Measurements from ENCODE around the gene RELCH. TPM values are rescaled to one million over a fixed set of nuclear protein-coding genes. Genes with fewer than 3 reads are reported as not detected.

The RELCH gene
- total RNA-seq, 2 donors from 2014 or later = 11.1 to 16.7 TPM

DNA sequence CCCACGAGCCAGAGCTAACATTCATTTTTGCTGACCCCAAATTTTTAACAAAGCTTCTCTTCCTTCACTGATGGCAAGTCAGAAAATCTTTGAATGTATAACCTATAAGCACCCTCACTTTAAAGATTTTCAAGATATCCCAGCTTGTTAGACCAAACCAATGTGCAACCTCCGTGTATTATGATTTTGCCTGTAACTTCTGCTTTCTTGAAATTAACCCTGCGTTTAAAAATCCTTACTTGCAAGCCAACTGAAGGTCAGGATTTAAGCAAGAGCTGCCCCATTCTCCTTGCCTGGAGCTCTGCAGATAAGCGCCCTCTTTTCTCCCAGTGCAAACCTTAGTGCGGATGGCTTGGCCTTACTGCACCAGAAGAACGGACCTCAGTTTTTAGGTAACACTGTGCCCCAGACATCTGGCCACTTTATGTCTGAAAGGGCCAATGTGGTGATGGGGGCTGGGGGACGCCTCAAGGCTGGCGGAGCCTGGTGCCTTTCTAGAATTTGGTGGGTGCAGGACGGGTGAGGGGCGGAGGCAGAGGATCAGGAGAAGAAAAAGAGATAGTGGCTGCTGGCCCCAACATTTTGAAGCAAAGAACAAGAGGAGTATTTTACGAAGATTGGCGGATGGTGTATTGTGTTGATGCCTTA is 137.2 kb downstream of the RELCH start:
- peak overlapping the region in 1 of 2 donors; percentile 50 for H3K4me3 ChIP-seq
- TF ChIP-seq, protein P1, sequence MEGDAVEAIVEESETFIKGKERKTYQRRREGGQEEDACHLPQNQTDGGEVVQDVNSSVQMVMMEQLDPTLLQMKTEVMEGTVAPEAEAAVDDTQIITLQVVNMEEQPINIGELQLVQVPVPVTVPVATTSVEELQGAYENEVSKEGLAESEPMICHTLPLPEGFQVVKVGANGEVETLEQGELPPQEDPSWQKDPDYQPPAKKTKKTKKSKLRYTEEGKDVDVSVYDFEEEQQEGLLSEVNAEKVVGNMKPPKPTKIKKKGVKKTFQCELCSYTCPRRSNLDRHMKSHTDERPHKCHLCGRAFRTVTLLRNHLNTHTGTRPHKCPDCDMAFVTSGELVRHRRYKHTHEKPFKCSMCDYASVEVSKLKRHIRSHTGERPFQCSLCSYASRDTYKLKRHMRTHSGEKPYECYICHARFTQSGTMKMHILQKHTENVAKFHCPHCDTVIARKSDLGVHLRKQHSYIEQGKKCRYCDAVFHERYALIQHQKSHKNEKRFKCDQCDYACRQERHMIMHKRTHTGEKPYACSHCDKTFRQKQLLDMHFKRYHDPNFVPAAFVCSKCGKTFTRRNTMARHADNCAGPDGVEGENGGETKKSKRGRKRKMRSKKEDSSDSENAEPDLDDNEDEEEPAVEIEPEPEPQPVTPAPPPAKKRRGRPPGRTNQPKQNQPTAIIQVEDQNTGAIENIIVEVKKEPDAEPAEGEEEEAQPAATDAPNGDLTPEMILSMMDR (IDR thresholded peaks at IDR 0.05) = no peak
- H3K9me3 ChIP-seq = no peaks in the 10 kb centered on the region
- no peak overlapping the region for H3K27ac ChIP-seq
- no peak for DNase-seq (ENCODE audit: low spot score)
- H3K4me1 ChIP-seq = peaks cover 0 to 50% of the 10 kb centered on the region in 2 donors
- no peaks in the 10 kb centered on the region for H3K36me3 ChIP-seq
- peaks cover 4 to 23% of the 10 kb centered on the region in 2 donors for H3K27me3 ChIP-seq

DNA sequence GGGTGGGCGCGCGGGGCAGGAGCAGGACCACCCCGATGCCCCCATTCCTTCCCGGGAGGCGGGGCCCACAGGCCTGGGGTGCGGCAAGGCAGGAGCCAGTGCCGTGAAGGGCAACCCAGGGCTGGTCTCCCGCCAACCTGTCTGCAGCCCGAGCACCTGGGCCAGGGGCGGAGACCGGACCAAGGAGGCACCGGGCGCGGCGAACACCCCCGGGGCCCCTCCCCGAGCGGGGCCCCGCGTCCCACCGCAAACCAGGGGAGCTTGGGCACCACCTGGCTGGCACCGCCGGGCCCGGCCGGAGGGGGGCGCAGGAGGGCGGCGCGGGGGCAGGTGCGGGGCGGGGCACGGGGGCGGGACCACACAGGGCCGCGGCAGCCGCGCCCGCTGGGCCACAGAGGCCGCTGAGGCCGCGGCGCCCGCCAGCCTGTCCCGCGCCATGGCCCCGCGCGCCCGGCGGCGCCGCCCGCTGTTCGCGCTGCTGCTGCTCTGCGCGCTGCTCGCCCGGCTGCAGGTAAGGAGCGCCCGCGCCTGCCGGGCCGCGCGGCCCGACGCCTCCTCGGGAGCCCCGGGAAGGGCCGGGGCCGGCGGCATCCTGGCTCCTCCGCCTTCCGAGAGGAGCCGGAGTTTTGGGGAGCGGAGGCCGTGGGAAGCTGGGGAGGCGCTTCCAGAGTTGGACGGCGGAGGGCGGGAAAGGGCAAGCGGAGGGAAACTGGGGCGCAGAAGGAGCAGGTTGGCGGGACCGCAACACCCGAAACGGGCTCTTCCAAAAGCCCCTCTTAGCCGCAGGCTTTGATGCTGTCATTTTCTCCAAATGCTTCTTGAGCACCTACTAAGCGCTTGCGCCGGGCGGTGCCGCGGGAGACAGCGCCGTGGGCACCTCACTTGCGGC is 138.1 kb downstream of the RELCH start, which contains the start of gene TNFRSF11A:
TNFRSF11A (plus strand) TSS at position 394 of the 889 bp plus-strand sequence; CDS start at position 437, 43 bp downstream.
- TF ChIP-seq, protein P1 (IDR thresholded peaks at IDR 0.05) = peak; percentile 35 to 42
- H3K9me3 ChIP-seq = no peaks in the 10 kb centered on the region
- peaks cover 4 to 23% of the 10 kb centered on the region in 2 donors for H3K27me3 ChIP-seq
- H3K27ac ChIP-seq = no peak within 1 kb of the TSS
- peak within 1 kb of the TSS; percentile 35 to 50 for H3K4me3 ChIP-seq
- no peaks in the 10 kb centered on the region for H3K36me3 ChIP-seq
- no peak for DNase-seq (ENCODE audit: low spot score)
- peaks cover 0 to 59% of the 10 kb centered on the region in 2 donors for H3K4me1 ChIP-seq

DNA sequence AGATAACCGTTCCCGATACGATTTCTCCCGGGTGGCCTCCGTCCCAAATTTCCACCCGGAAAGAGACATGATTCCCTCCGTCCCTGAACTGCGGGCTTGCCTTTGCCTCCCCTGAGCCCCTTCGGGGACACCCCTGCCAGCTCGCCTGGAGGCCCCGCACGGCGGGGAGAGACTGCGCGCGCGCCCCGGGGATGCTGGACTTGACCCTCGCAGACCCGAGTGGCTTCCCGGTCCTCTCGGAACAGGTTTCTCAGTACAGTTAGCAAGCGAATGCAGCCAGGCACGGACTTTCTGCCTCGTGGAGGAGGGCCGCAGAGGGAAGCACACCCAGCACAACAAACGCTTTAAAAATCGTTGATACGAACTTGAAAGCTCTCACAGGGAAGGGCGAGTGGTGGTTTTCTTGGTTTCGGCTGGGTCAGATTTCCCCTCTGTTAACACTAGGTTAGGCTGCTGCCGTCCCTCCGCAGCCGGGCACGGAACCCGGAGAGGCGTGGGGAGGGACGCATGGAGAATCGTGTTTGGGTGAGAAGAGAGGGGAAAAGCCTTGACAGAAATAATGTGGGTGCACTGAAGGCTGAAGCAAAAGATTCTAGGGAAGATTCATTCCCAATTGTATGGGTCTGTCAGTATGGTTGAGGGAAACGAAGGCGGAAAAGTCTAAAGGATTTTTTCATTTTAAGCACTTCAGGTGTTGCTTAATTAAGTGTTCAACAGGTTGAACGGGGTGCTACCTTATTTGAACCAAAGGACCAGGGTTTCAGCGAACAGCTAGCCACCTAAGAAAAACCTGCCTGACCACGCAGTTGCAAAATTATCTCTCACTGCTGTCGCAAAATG is 139.0 kb downstream of the RELCH start:
- Histone ChIP-seq H3K4me3 (peak overlapping the region; percentile 35 to 50), H3K4me1 (peaks cover 0 to 65% of the 10 kb centered on the region in 2 donors), H3K27ac (no peak overlapping the region), H3K9me3 (no peaks in the 10 kb centered on the region), H3K36me3 (no peaks in the 10 kb centered on the region), H3K27me3 (peaks cover 4 to 23% of the 10 kb centered on the region in 2 donors)
- TF ChIP-seq, protein P1 (IDR thresholded peaks at IDR 0.05) = no peak
- DNase-seq (ENCODE audit: low spot score) = no peak

DNA sequence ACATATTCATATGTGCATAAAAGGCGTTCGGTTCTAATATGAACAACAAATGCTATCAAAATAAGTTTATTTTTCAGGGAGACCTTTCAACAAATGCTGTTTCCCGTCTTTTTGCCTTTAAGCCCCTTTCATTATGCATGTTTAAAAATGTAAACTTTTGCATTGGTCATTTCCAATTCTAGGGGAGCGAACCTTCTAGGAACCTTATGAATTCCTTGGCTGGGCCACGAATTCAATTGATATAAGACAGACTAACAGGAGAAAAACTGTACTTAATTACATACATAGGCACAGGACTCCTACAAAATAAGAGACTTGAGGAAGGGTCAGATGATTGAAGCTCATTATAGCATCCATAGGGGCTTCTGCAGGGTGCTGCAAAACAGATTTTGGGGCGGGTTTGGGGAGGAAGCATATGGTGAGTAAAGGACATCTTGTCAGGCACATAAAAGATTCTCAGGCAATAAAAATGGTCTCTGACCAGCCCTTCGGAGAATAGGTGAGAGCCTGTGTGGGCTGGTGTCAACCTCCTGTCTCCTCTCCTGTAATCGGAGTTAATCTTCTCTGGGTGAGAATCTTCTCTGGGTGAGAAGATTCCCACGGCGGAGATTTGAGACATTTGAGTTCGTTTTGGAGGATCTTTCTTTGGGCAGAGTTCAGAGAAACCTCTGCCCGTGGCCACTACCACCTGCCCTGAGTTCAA is 139.7 kb downstream of the RELCH start:
- no peaks in the 10 kb centered on the region for H3K36me3 ChIP-seq
- H3K27me3 ChIP-seq = peaks cover 4 to 23% of the 10 kb centered on the region in 2 donors
- DNase-seq (ENCODE audit: low spot score) = no peak
- H3K9me3 ChIP-seq = no peaks in the 10 kb centered on the region
- peaks cover 0 to 65% of the 10 kb centered on the region in 2 donors for H3K4me1 ChIP-seq
- no peak overlapping the region for H3K27ac ChIP-seq
- H3K4me3 ChIP-seq = no peak overlapping the region
- TF ChIP-seq, protein P1 (IDR thresholded peaks at IDR 0.05) = no peak

DNA sequence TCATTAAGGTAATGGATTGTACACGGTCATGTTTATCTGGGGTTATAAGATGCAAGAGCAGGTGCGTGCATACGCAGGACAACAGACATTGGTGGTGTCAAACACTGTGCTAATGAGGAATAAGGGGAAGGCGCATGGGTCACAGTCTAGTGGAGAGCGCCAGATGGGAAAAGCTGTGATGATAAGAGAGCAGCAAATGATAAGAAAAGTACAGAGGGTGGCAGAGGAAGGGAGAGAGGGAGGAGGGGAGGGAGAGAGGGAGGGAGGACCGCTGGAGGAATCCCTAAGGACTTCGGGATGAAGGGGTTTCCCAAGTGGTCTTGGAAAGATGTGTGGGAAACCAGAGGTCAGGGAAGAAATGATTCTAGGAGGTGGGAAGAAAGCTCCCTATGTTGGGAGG is 140.9 kb downstream of the RELCH start:
- Histone ChIP-seq H3K9me3 (no peaks in the 10 kb centered on the region), H3K4me1 (peaks cover 0 to 65% of the 10 kb centered on the region in 2 donors), H3K27me3 (peaks cover 4 to 23% of the 10 kb centered on the region in 2 donors), H3K36me3 (no peaks in the 10 kb centered on the region), H3K4me3 (no peak overlapping the region), H3K27ac (no peak overlapping the region)
- DNase-seq (ENCODE audit: low spot score) = no peak
- TF ChIP-seq, protein P1 (IDR thresholded peaks at IDR 0.05) = no peak

All from right atrium auricular region (tissue), 2 donors.